GM23338 (cell line): ENCODE data around the gene MAGEH1. TPM values are rescaled to one million over a fixed set of nuclear protein-coding genes. Genes with fewer than 3 reads are reported as not detected.

Experiments used
- ATAC-seq: fragments of 200-7000 bp; cut with Tn5 transposase; 3 replicates; pipeline ENCODE4 v1.9.1; 2020
- DNase-seq: peaks from one replicate; pipeline ENCODE4 v3.0.0-alpha.2; 2015; ENCODE audit warnings: low spot score
- H2AFZ ChIP-seq: fragments of 200-600 bp; sonication (generic); 2 replicates; pipeline ENCODE4 v1.8.0; 2016; ENCODE audit warnings: antibody characterized with exemption, mild to moderate bottlenecking, moderate library complexity
- H3F3A ChIP-seq: fragments of 200-600 bp; sonication (generic); replicated peaks from 2 replicates; pipeline ENCODE4 v1.8.0; 2017; ENCODE audit warnings: antibody characterized with exemption, mixed run types, low read depth
- H3K27ac ChIP-seq: fragments of 200-600 bp; sonication (generic); 2 replicates; pipeline ENCODE4 v1.6.1; 2016; ENCODE audit warnings: low read depth
- H3K27me3 ChIP-seq: fragments of 200-600 bp; sonication (generic); 2 replicates; pipeline ENCODE4 v1.8.0; 2016; ENCODE audit warnings: mild to moderate bottlenecking, mixed run types, moderate library complexity; ENCODE audit not compliant: insufficient read depth
- H3K36me3 ChIP-seq: fragments of 200-600 bp; sonication (generic); 2 replicates; pipeline ENCODE4 v1.8.0; 2016; ENCODE audit warnings: mild to moderate bottlenecking; ENCODE audit not compliant: insufficient read depth
- H3K4me1 ChIP-seq: fragments of 200-600 bp; sonication (generic); 2 replicates; pipeline ENCODE4 v1.8.0; 2016; ENCODE audit warnings: mild to moderate bottlenecking, moderate library complexity; ENCODE audit not compliant: insufficient read depth
- H3K4me2 ChIP-seq: fragments of 200-600 bp; sonication (generic); 2 replicates; pipeline ENCODE4 v1.7.1; 2017; ENCODE audit warnings: mixed run types
- H3K4me3 ChIP-seq: fragments of 200-600 bp; sonication (generic); 2 replicates; pipeline ENCODE4 v1.6.1; 2016; ENCODE audit warnings: mixed run types
- H3K79me2 ChIP-seq: fragments of 200-600 bp; sonication (generic); replicated peaks from 2 replicates; pipeline ENCODE4 v1.8.0; 2017; ENCODE audit warnings: mild to moderate bottlenecking; ENCODE audit not compliant: insufficient read depth
- H3K9me2 ChIP-seq: fragments of 200-600 bp; sonication (generic); 2 replicates; pipeline ENCODE4 v1.8.0; 2017; ENCODE audit not compliant: insufficient read depth
- H4K20me1 ChIP-seq: fragments of 200-600 bp; sonication (generic); replicated peaks from 2 replicates; pipeline ENCODE4 v1.8.0; 2017; ENCODE audit warnings: mild to moderate bottlenecking; ENCODE audit not compliant: insufficient read depth
- H3K27ac Mint-ChIP-seq: 2 replicates; pipeline ENCODE4 v1.8.0; 2020; ENCODE audit warnings: inconsistent platforms, mild to moderate bottlenecking, moderate library complexity, mixed read lengths
- H3K27me3 Mint-ChIP-seq: 3 replicates; pipeline ENCODE4 v1.8.0; 2022; ENCODE audit warnings: low read depth, mild to moderate bottlenecking, moderate library complexity, mixed read lengths, inconsistent platforms; ENCODE audit not compliant: insufficient read depth, poor library complexity
- H3K36me3 Mint-ChIP-seq: 3 replicates; pipeline ENCODE4 v1.8.0; 2021; ENCODE audit warnings: low read depth, mild to moderate bottlenecking, inconsistent platforms, moderate library complexity, mixed read lengths
- H3K4me1 Mint-ChIP-seq: 3 replicates; pipeline ENCODE4 v1.8.0; 2020; ENCODE audit warnings: mild to moderate bottlenecking, inconsistent platforms, mixed read lengths
- H3K4me3 Mint-ChIP-seq: 3 replicates; pipeline ENCODE4 v1.8.0; 2021; ENCODE audit warnings: moderate library complexity, mild to moderate bottlenecking, inconsistent platforms, mixed read lengths
- H3K9me3 Mint-ChIP-seq: 3 replicates; pipeline ENCODE4 v1.8.0; 2020; ENCODE audit warnings: moderate library complexity, mild to moderate bottlenecking, inconsistent platforms, mixed read lengths
- CREB1 ChIP-seq: fragments of 250-450 bp; sonication (Bioruptor Pico); IDR thresholded peaks from 2 replicates; pipeline ENCODE4 v1.5.0; 2020; ENCODE audit warnings: low read depth, mild to moderate bottlenecking, moderate library complexity
- EZH2 ChIP-seq: fragments of 200-600 bp; sonication (generic); IDR thresholded peaks from one replicate; pipeline ENCODE4 v1.8.0; 2017; ENCODE audit warnings: antibody characterized with exemption, mild to moderate bottlenecking, low read depth; ENCODE audit not compliant: unreplicated experiment
- EZH2phosphoT487 ChIP-seq: fragments of 200-600 bp; sonication (generic); IDR thresholded peaks from one replicate; pipeline ENCODE4 v1.8.1; 2018; ENCODE audit warnings: antibody characterized with exemption; ENCODE audit not compliant: unreplicated experiment
- NANOG ChIP-seq: IDR thresholded peaks from 2 replicates; pipeline ENCODE4 v1.6.1; 2016; ENCODE audit warnings: antibody characterized with exemption, borderline replicate concordance
- POLR2AphosphoS5 ChIP-seq: IDR thresholded peaks from 2 replicates; pipeline ENCODE4 v1.6.1; 2016; ENCODE audit warnings: antibody characterized with exemption, low read depth
- STAT1 ChIP-seq: IDR thresholded peaks from one replicate; pipeline ENCODE4 v1.6.1; 2016; ENCODE audit warnings: antibody characterized with exemption; ENCODE audit not compliant: unreplicated experiment
- ZNF114 ChIP-seq: fragments of 250-450 bp; sonication (Bioruptor Pico); IDR thresholded peaks from 2 replicates; pipeline ENCODE4 v1.5.0; 2020; ENCODE audit warnings: mild to moderate bottlenecking, moderate library complexity
- polyA plus RNA-seq: library from polyadenylated mRNA; unstranded; fragments of >200 nt; fragmentation: Nextera tagmentation; extraction: Ambion mirVana; gene quantifications from 2 replicates; pipeline ENCODE4 v1.2.1, GENCODE V29; 2016
- total RNA-seq: library from RNA; depleted of rRNA; stranded (reverse); fragments of >200 nt; shearing (Covaris generic); gene quantifications from 2 replicates; pipeline ENCODE4 v1.2.3, GENCODE V29; 2014
- TF ChIP-seq, protein P1 (sequence below): IDR thresholded peaks from one replicate; pipeline ENCODE4 v1.6.1; 2018; ENCODE audit warnings: antibody characterized with exemption; ENCODE audit not compliant: unreplicated experiment
- TF ChIP-seq, protein P2 (sequence below), 2 experiments: fragments of 200-600 bp in 1 of 2; sonication (generic) in 1 of 2; conservative IDR thresholded peaks; 2 replicates each; pipeline versions ENCODE4 v1.5.1 to v1.6.1; 2016 to 2017; ENCODE audit warnings: antibody characterized with exemption in 2 of 2, low read depth in 2 of 2, mild to moderate bottlenecking in 2 of 2, moderate library complexity in 1 of 2
- TF ChIP-seq, protein P3 (sequence below): IDR thresholded peaks from 2 replicates; pipeline ENCODE4 v1.6.1; 2016; ENCODE audit warnings: antibody characterized with exemption

The MAGEH1 gene
- total and polyA plus RNA-seq, 2 experiments from 2014 or later = 14.0 to 15.0 TPM

DNA sequence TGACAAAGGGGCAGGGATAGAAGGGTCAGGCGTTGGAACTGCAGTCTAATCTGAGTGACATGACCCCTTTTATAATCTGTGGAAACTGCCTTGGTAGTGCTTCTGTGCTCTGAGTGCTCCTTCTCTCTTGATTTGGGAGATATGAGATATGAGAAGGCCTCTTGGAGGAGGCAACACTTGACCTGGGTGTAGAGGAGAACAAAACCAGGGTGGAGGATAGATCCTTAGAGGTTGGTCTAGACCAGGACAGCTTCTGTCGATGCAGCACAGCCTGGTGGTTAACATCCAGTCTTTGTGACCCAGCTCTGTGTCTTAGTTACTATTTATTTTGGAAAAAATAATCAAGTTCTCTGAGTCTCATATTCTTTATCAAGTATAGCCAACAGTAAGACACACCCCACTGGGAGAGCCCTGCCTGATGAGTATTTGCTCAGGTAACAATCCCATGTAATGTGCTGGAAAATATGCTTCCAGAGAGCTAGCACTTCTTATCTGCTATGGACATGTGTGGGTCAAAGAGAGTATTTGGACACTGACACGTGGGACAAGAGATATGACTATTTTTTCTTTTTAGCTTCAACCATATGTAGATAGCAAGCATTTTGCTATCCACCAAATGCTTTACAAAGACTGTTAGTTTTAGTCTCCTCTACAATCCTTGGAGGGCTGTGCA is 28.6 kb downstream of the MAGEH1 start:
- Histone ChIP-seq H3K27me3 (no peaks in the 10 kb centered on the region), H3K9me2 (no peaks in the 10 kb centered on the region), H3F3A (no peaks in the 10 kb centered on the region), H3K36me3 (no peaks in the 10 kb centered on the region), H3K79me2 (no peaks in the 10 kb centered on the region), H4K20me1 (no peaks in the 10 kb centered on the region), H3K4me1 (no peaks in the 10 kb centered on the region), H3K27ac (no peak overlapping the region), H3K4me2 (no peak overlapping the region), H3K4me3 (no peak overlapping the region), H2AFZ (no peak overlapping the region)
- no peak overlapping the region for H3K4me3 Mint-ChIP-seq
- TF ChIP-seq, protein P1, sequence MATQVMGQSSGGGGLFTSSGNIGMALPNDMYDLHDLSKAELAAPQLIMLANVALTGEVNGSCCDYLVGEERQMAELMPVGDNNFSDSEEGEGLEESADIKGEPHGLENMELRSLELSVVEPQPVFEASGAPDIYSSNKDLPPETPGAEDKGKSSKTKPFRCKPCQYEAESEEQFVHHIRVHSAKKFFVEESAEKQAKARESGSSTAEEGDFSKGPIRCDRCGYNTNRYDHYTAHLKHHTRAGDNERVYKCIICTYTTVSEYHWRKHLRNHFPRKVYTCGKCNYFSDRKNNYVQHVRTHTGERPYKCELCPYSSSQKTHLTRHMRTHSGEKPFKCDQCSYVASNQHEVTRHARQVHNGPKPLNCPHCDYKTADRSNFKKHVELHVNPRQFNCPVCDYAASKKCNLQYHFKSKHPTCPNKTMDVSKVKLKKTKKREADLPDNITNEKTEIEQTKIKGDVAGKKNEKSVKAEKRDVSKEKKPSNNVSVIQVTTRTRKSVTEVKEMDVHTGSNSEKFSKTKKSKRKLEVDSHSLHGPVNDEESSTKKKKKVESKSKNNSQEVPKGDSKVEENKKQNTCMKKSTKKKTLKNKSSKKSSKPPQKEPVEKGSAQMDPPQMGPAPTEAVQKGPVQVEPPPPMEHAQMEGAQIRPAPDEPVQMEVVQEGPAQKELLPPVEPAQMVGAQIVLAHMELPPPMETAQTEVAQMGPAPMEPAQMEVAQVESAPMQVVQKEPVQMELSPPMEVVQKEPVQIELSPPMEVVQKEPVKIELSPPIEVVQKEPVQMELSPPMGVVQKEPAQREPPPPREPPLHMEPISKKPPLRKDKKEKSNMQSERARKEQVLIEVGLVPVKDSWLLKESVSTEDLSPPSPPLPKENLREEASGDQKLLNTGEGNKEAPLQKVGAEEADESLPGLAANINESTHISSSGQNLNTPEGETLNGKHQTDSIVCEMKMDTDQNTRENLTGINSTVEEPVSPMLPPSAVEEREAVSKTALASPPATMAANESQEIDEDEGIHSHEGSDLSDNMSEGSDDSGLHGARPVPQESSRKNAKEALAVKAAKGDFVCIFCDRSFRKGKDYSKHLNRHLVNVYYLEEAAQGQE = no peak
- TF ChIP-seq EZH2 = no peak
- TF ChIP-seq, protein P2, sequence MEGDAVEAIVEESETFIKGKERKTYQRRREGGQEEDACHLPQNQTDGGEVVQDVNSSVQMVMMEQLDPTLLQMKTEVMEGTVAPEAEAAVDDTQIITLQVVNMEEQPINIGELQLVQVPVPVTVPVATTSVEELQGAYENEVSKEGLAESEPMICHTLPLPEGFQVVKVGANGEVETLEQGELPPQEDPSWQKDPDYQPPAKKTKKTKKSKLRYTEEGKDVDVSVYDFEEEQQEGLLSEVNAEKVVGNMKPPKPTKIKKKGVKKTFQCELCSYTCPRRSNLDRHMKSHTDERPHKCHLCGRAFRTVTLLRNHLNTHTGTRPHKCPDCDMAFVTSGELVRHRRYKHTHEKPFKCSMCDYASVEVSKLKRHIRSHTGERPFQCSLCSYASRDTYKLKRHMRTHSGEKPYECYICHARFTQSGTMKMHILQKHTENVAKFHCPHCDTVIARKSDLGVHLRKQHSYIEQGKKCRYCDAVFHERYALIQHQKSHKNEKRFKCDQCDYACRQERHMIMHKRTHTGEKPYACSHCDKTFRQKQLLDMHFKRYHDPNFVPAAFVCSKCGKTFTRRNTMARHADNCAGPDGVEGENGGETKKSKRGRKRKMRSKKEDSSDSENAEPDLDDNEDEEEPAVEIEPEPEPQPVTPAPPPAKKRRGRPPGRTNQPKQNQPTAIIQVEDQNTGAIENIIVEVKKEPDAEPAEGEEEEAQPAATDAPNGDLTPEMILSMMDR (conservative IDR thresholded peaks at IDR 0.05; ENCODE audit: low read depth in 2 of 2) = no peak
- TF ChIP-seq ZNF114 (CRISPR knock-in tag) = no peak
- TF ChIP-seq EZH2phosphoT487 = no peak
- no peak for TF ChIP-seq STAT1
- DNase-seq (no peak), ATAC-seq (no peak)
- H3K9me3 Mint-ChIP-seq = no peaks in the 10 kb centered on the region
- H3K27me3 Mint-ChIP-seq = no peaks in the 10 kb centered on the region
- no peaks in the 10 kb centered on the region for H3K4me1 Mint-ChIP-seq
- no peak overlapping the region for H3K27ac Mint-ChIP-seq
- H3K36me3 Mint-ChIP-seq = peaks cover 3% of the 10 kb centered on the region; the same call in 1 of the 3 replicates

DNA sequence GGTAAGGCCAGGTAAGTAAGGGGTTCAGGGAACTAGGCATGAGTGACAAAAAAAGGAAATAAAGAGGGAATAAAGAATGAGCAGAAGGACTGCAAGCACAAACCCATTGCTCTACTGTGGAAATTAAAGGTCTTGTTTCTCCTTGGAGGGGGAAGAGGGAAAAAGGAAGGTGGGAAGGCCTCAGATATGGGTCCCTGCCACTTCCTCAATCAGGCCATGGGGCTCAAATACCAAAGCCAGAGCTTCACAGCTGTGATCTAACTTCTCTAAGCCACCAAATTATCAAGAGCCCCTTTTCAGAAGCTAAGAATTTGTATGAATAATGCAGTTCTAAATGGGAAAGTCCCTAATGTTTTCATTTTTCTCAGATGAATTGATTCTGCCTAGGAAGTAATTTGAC is 33.0 kb downstream of the MAGEH1 start:
- no peaks in the 10 kb centered on the region for H3K27me3 ChIP-seq
- H3F3A ChIP-seq = no peaks in the 10 kb centered on the region
- no peak overlapping the region for H3K4me3 ChIP-seq
- H3K36me3 Mint-ChIP-seq = peaks cover 12% of the 10 kb centered on the region
- H3K27ac ChIP-seq = no peak overlapping the region
- no peak overlapping the region for H3K4me3 Mint-ChIP-seq
- no peak overlapping the region for H3K27ac Mint-ChIP-seq
- no peaks in the 10 kb centered on the region for H3K9me3 Mint-ChIP-seq
- no peaks in the 10 kb centered on the region for H3K79me2 ChIP-seq
- H2AFZ ChIP-seq = no peak overlapping the region
- DNase-seq (no peak), ATAC-seq (no peak)
- no peaks in the 10 kb centered on the region for H3K9me2 ChIP-seq
- H3K4me1 ChIP-seq = no peaks in the 10 kb centered on the region
- no peaks in the 10 kb centered on the region for H4K20me1 ChIP-seq
- H3K27me3 Mint-ChIP-seq = no peaks in the 10 kb centered on the region
- no peak overlapping the region for H3K4me2 ChIP-seq
- no peaks in the 10 kb centered on the region for H3K36me3 ChIP-seq
- no peaks in the 10 kb centered on the region for H3K4me1 Mint-ChIP-seq
- TF ChIP-seq, protein P1 = no peak
- TF ChIP-seq, protein P3, sequence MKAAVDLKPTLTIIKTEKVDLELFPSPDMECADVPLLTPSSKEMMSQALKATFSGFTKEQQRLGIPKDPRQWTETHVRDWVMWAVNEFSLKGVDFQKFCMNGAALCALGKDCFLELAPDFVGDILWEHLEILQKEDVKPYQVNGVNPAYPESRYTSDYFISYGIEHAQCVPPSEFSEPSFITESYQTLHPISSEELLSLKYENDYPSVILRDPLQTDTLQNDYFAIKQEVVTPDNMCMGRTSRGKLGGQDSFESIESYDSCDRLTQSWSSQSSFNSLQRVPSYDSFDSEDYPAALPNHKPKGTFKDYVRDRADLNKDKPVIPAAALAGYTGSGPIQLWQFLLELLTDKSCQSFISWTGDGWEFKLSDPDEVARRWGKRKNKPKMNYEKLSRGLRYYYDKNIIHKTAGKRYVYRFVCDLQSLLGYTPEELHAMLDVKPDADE = no peak
- TF ChIP-seq CREB1 (CRISPR knock-in tag) = no peak
- TF ChIP-seq EZH2phosphoT487 = no peak
- no peak for TF ChIP-seq NANOG
- no peak for TF ChIP-seq ZNF114 (CRISPR knock-in tag)
- TF ChIP-seq POLR2AphosphoS5 = no peak
